Measurements from ENCODE around the gene ST6GALNAC3.

GRCh38 chr1:76381450-76382097, 307.0 kb downstream of the ST6GALNAC3 start:
- TF ChIP-seq, protein P1, sequence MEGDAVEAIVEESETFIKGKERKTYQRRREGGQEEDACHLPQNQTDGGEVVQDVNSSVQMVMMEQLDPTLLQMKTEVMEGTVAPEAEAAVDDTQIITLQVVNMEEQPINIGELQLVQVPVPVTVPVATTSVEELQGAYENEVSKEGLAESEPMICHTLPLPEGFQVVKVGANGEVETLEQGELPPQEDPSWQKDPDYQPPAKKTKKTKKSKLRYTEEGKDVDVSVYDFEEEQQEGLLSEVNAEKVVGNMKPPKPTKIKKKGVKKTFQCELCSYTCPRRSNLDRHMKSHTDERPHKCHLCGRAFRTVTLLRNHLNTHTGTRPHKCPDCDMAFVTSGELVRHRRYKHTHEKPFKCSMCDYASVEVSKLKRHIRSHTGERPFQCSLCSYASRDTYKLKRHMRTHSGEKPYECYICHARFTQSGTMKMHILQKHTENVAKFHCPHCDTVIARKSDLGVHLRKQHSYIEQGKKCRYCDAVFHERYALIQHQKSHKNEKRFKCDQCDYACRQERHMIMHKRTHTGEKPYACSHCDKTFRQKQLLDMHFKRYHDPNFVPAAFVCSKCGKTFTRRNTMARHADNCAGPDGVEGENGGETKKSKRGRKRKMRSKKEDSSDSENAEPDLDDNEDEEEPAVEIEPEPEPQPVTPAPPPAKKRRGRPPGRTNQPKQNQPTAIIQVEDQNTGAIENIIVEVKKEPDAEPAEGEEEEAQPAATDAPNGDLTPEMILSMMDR (optimal IDR thresholded peaks at IDR 0.05 in 1 of 3, IDR thresholded peaks at IDR 0.05 in 1 of 3, conservative IDR thresholded peaks at IDR 0.05 in 1 of 3; ENCODE audit: extremely low read depth in 1 of 3, insufficient read depth in 2 of 3, low read length in 3 of 3), result no peak
- no peak for TF ChIP-seq EZH2 (IDR thresholded peaks at IDR 0.05; ENCODE audit: low read length)

Measured in keratinocyte (primary cell).